GM19239 (cell line): ENCODE data around the gene GPR55.

Source experiments
- DNase-seq: peaks from one replicate; pipeline ENCODE4 v3.0.0; 2011; ENCODE audit warnings: low spot score; ENCODE audit not compliant: insufficient read length
- FAIRE-seq: peaks from 2 replicates; lab custom pipeline; 2011; peaks lifted over from hg19 to GRCh38; lab: Jason Lieb, UNC

Gene GPR55

GRCh38 chr2:230862292-230862691, 62.8 kb downstream of the GPR55 start:
- FAIRE-seq (no peak), DNase-seq (no peak)

- no peak for FAIRE-seq
- DNase-seq = no peak
These were observed 63.3 kb downstream of the GPR55 start for GRCh38 chr2:230861552-230862255.
